ENCODE data around the gene NUPR2.

- TF ChIP-seq, protein P1, sequence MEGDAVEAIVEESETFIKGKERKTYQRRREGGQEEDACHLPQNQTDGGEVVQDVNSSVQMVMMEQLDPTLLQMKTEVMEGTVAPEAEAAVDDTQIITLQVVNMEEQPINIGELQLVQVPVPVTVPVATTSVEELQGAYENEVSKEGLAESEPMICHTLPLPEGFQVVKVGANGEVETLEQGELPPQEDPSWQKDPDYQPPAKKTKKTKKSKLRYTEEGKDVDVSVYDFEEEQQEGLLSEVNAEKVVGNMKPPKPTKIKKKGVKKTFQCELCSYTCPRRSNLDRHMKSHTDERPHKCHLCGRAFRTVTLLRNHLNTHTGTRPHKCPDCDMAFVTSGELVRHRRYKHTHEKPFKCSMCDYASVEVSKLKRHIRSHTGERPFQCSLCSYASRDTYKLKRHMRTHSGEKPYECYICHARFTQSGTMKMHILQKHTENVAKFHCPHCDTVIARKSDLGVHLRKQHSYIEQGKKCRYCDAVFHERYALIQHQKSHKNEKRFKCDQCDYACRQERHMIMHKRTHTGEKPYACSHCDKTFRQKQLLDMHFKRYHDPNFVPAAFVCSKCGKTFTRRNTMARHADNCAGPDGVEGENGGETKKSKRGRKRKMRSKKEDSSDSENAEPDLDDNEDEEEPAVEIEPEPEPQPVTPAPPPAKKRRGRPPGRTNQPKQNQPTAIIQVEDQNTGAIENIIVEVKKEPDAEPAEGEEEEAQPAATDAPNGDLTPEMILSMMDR (conservative IDR thresholded peaks at IDR 0.05; ENCODE audit: low read depth in 2 of 2) = no peak
- TF ChIP-seq EZH2 (IDR thresholded peaks at IDR 0.05; ENCODE audit: low read depth, unreplicated experiment) (no peak), EZH2phosphoT487 (IDR thresholded peaks at IDR 0.05; ENCODE audit: unreplicated experiment) (no peak), ZNF114 (CRISPR knock-in tag; IDR thresholded peaks at IDR 0.05) (no peak), POLR2AphosphoS5 (IDR thresholded peaks at IDR 0.05; ENCODE audit: low read depth) (no peak)
- TF ChIP-seq, protein P2, sequence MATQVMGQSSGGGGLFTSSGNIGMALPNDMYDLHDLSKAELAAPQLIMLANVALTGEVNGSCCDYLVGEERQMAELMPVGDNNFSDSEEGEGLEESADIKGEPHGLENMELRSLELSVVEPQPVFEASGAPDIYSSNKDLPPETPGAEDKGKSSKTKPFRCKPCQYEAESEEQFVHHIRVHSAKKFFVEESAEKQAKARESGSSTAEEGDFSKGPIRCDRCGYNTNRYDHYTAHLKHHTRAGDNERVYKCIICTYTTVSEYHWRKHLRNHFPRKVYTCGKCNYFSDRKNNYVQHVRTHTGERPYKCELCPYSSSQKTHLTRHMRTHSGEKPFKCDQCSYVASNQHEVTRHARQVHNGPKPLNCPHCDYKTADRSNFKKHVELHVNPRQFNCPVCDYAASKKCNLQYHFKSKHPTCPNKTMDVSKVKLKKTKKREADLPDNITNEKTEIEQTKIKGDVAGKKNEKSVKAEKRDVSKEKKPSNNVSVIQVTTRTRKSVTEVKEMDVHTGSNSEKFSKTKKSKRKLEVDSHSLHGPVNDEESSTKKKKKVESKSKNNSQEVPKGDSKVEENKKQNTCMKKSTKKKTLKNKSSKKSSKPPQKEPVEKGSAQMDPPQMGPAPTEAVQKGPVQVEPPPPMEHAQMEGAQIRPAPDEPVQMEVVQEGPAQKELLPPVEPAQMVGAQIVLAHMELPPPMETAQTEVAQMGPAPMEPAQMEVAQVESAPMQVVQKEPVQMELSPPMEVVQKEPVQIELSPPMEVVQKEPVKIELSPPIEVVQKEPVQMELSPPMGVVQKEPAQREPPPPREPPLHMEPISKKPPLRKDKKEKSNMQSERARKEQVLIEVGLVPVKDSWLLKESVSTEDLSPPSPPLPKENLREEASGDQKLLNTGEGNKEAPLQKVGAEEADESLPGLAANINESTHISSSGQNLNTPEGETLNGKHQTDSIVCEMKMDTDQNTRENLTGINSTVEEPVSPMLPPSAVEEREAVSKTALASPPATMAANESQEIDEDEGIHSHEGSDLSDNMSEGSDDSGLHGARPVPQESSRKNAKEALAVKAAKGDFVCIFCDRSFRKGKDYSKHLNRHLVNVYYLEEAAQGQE (IDR thresholded peaks at IDR 0.05; ENCODE audit: unreplicated experiment) = no peak
Measured at GRCh38 chr7:56077681-56078080, 38.5 kb downstream of the NUPR2 start.

Measured in GM23338 (cell line).